DLD1 (cell line): Measurements from ENCODE around the gene ENHO.

Experiments
- in situ Hi-C: cut with HindIII; loops from 2 replicates; pipeline ENCODE4 v1.10.0; 2017; ENCODE audit warnings: low sequenced_read_pairs

ENHO gene

GRCh38 chr9:34508463-34508862 is 14.3 kb downstream of the ENHO start:
- in situ Hi-C loops = loop anchor here (10.0 kb wide), 2 partner anchors 66 to 84 kb away; no protein-coding TSS in a partner anchor

- in situ Hi-C loops = loop anchor here (10.0 kb wide), 2 partner anchors 67 to 83 kb away; no protein-coding TSS in a partner anchor
These were observed 14.8 kb downstream of the ENHO start for GRCh38 chr9:34507966-34508365.

GRCh38 chr9:34507556-34507955 is 15.2 kb downstream of the ENHO start:
- in situ Hi-C loops = loop anchor here (10.0 kb wide), 2 partner anchors 67 to 83 kb away; no protein-coding TSS in a partner anchor

- in situ Hi-C loops = loop anchor here (10.0 kb wide), 2 partner anchors 68 to 82 kb away; no protein-coding TSS in a partner anchor
These were observed 16.2 kb downstream of the ENHO start for GRCh38 chr9:34506623-34507022.

- in situ Hi-C loops = loop anchor here (10.0 kb wide), 2 partner anchors 69 to 81 kb away; no protein-coding TSS in a partner anchor
These were observed 17.2 kb downstream of the ENHO start for GRCh38 chr9:34505370-34506120.

- in situ Hi-C loops = loop anchor here (10.0 kb wide), 2 partner anchors 71 to 79 kb away; no protein-coding TSS in a partner anchor
These were observed 19.4 kb downstream of the ENHO start for GRCh38 chr9:34503406-34503805.

GRCh38 chr9:34502891-34503290 is 19.9 kb downstream of the ENHO start:
- in situ Hi-C loops = loop anchor here (10.0 kb wide), 2 partner anchors 72 to 78 kb away; no protein-coding TSS in a partner anchor

- in situ Hi-C loops = loop anchor here (10.0 kb wide), 2 partner anchors 72 to 78 kb away; no protein-coding TSS in a partner anchor
These were observed 20.3 kb downstream of the ENHO start for GRCh38 chr9:34502471-34502870.

GRCh38 chr9:34501889-34502425 is 20.8 kb downstream of the ENHO start:
- in situ Hi-C loops = loop anchor here (10.0 kb wide), 2 partner anchors 73 to 77 kb away; no protein-coding TSS in a partner anchor

- in situ Hi-C loops = loop anchor here (10.0 kb wide), 2 partner anchors 73 to 77 kb away; no protein-coding TSS in a partner anchor
These were observed 21.4 kb downstream of the ENHO start for GRCh38 chr9:34501372-34501771.

GRCh38 chr9:34500623-34501267 is 22.0 kb downstream of the ENHO start:
- in situ Hi-C loops = loop anchor here (10.0 kb wide), 2 partner anchors 74 to 76 kb away; no protein-coding TSS in a partner anchor

GRCh38 chr9:34499076-34499475 is 23.7 kb downstream of the ENHO start:
- in situ Hi-C loops = no loop called here

GRCh38 chr9:34498553-34498952 is 24.2 kb downstream of the ENHO start:
- in situ Hi-C loops = no loop called here

GRCh38 chr9:34496149-34496712 is 26.6 kb downstream of the ENHO start:
- in situ Hi-C loops = no loop called here

GRCh38 chr9:34493972-34494535 is 28.7 kb downstream of the ENHO start:
- in situ Hi-C loops = no loop called here

GRCh38 chr9:34492051-34492450 is 30.7 kb downstream of the ENHO start:
- in situ Hi-C loops = no loop called here

GRCh38 chr9:34491596-34491995 is 31.2 kb downstream of the ENHO start:
- in situ Hi-C loops = no loop called here

- in situ Hi-C loops = no loop called here
These were observed 32.0 kb downstream of the ENHO start for GRCh38 chr9:34490760-34491159.

GRCh38 chr9:34490360-34490759 is 32.4 kb downstream of the ENHO start:
- in situ Hi-C loops = no loop called here

- in situ Hi-C loops = no loop called here
These were observed 36.2 kb downstream of the ENHO start for GRCh38 chr9:34486572-34486971.

- in situ Hi-C loops = no loop called here
These were observed 37.0 kb downstream of the ENHO start for GRCh38 chr9:34485822-34486221.
